Fibroblast of lung (primary cell): ENCODE results near the gene SPI1. TPM values are rescaled to one million over a fixed set of nuclear protein-coding genes. Genes with fewer than 3 reads are reported as not detected.

Experiments used
- DNase-seq, 2 donors: peaks; one replicate each; pipeline versions ENCODE4 v3.0.0 to v3.0.0-alpha.2; 2010; ENCODE audit warnings: low read depth in 2 of 2
- H2AFZ ChIP-seq: 2 replicates; pipeline ENCODE4 v1.5.1; 2012; ENCODE audit warnings: low read length, control low read depth, inconsistent platforms
- H3K27ac ChIP-seq: 2 replicates; pipeline ENCODE4 v1.5.1; 2011; ENCODE audit warnings: low read length, control low read depth; ENCODE audit not compliant: insufficient read depth
- H3K27me3 ChIP-seq: 2 replicates; pipeline ENCODE4 v1.5.1; 2011; ENCODE audit warnings: mild to moderate bottlenecking, low read length; ENCODE audit not compliant: control insufficient read depth, insufficient read depth
- H3K36me3 ChIP-seq: 2 replicates; pipeline ENCODE4 v1.5.1; 2011; ENCODE audit warnings: low read length; ENCODE audit not compliant: control insufficient read depth, insufficient read depth
- H3K4me1 ChIP-seq: 2 replicates; pipeline ENCODE4 v1.5.1; 2011; ENCODE audit warnings: low read length; ENCODE audit not compliant: control insufficient read depth, insufficient read depth; ENCODE audit errors: extremely low read depth
- H3K4me2 ChIP-seq: 2 replicates; pipeline ENCODE4 v1.5.1; 2011; ENCODE audit warnings: low read length, control low read depth; ENCODE audit not compliant: insufficient read depth; ENCODE audit errors: extremely low read depth
- H3K4me3 ChIP-seq, 4 experiments: fragments of 200-600 bp in 1 of 4; sonication (generic) in 1 of 4; replicated peaks in 1 of 4; 2 replicates each; pipeline ENCODE4 v1.5.1; 2011 to 2016; ENCODE audit warnings: low read length in 4 of 4, low read depth in 3 of 4, mild to moderate bottlenecking in 3 of 4, control low read depth in 2 of 4, inconsistent platforms in 1 of 4, mixed read lengths in 1 of 4; ENCODE audit not compliant: insufficient read depth in 1 of 4; ENCODE audit errors: control extremely low read depth in 1 of 4
- H3K79me2 ChIP-seq: 2 replicates; pipeline ENCODE4 v1.5.1; 2012; ENCODE audit warnings: mild to moderate bottlenecking, low read length, inconsistent platforms; ENCODE audit not compliant: control insufficient read depth, insufficient read depth
- H3K9ac ChIP-seq: 2 replicates; pipeline ENCODE4 v1.5.1; 2011; ENCODE audit warnings: mild to moderate bottlenecking, low read length, control low read depth; ENCODE audit not compliant: insufficient read depth
- H3K9me3 ChIP-seq: 2 replicates; pipeline ENCODE4 v1.5.1; 2012; ENCODE audit warnings: low read depth, low read length; ENCODE audit not compliant: control insufficient read depth, insufficient read depth
- H4K20me1 ChIP-seq: 2 replicates; pipeline ENCODE4 v1.5.1; 2011; ENCODE audit warnings: low read length; ENCODE audit not compliant: control insufficient read depth, insufficient read depth; ENCODE audit errors: extremely low read depth
- EZH2 ChIP-seq: IDR thresholded peaks from 2 replicates; pipeline ENCODE4 v1.5.1; 2012; ENCODE audit warnings: low read length, control low read depth, mild to moderate bottlenecking; ENCODE audit errors: missing control alignments
- polyA plus RNA-seq, 2 donors: library from polyadenylated mRNA; depleted of rRNA in 1 of 2; stranded (reverse) in 1 of 2; unstranded in 1 of 2; fragments of >200 nt; gene quantifications; 2 replicates each; pipeline ENCODE4 v1.2.1, GENCODE V29; 2011 to 2012; ENCODE audit warnings: missing spikeins in 1 of 2
- total RNA-seq: library from RNA; depleted of rRNA; stranded (reverse); fragments of >200 nt; gene quantifications from 2 replicates; pipeline ENCODE4 v1.2.1, GENCODE V29; 2014
- TF ChIP-seq, protein P1 (sequence below), 2 donors: IDR thresholded peaks in 1 of 2; conservative IDR thresholded peaks in 1 of 2; 1 replicate in 1 of 2; 2 replicates in 1 of 2; pipeline ENCODE4 v1.5.1; 2011 to 2012; ENCODE audit warnings: low read length in 2 of 2, control low read depth in 1 of 2, inconsistent platforms in 1 of 2, low read depth in 1 of 2, mild to moderate bottlenecking in 1 of 2

SPI1 gene
- total and polyA plus RNA-seq, 2 donors (not counting 1 experiment from before 2014, with no cell fraction given) = not detected

- no peaks in the 10 kb centered on the region for H4K20me1 ChIP-seq
- no peak for DNase-seq
- no peaks in the 10 kb centered on the region for H3K79me2 ChIP-seq
- no peak overlapping the region for H3K4me3 ChIP-seq
- H3K9ac ChIP-seq = no peak overlapping the region
- no peaks in the 10 kb centered on the region for H3K27me3 ChIP-seq
- no peak overlapping the region for H3K4me2 ChIP-seq
- TF ChIP-seq EZH2 = no peak
- TF ChIP-seq, protein P1, sequence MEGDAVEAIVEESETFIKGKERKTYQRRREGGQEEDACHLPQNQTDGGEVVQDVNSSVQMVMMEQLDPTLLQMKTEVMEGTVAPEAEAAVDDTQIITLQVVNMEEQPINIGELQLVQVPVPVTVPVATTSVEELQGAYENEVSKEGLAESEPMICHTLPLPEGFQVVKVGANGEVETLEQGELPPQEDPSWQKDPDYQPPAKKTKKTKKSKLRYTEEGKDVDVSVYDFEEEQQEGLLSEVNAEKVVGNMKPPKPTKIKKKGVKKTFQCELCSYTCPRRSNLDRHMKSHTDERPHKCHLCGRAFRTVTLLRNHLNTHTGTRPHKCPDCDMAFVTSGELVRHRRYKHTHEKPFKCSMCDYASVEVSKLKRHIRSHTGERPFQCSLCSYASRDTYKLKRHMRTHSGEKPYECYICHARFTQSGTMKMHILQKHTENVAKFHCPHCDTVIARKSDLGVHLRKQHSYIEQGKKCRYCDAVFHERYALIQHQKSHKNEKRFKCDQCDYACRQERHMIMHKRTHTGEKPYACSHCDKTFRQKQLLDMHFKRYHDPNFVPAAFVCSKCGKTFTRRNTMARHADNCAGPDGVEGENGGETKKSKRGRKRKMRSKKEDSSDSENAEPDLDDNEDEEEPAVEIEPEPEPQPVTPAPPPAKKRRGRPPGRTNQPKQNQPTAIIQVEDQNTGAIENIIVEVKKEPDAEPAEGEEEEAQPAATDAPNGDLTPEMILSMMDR (conservative IDR thresholded peaks at IDR 0.05 in 1 of 2, IDR thresholded peaks at IDR 0.05 in 1 of 2; ENCODE audit: low read depth in 1 of 2, low read length in 2 of 2) = no peak
- H3K27ac ChIP-seq = no peak overlapping the region
- H3K36me3 ChIP-seq = no peaks in the 10 kb centered on the region
- H3K9me3 ChIP-seq = no peaks in the 10 kb centered on the region
- H3K4me1 ChIP-seq = no peaks in the 10 kb centered on the region
- no peak overlapping the region for H2AFZ ChIP-seq
Observed at GRCh38 chr11:47360341-47360740, 18.0 kb downstream of the SPI1 start.

DNA sequence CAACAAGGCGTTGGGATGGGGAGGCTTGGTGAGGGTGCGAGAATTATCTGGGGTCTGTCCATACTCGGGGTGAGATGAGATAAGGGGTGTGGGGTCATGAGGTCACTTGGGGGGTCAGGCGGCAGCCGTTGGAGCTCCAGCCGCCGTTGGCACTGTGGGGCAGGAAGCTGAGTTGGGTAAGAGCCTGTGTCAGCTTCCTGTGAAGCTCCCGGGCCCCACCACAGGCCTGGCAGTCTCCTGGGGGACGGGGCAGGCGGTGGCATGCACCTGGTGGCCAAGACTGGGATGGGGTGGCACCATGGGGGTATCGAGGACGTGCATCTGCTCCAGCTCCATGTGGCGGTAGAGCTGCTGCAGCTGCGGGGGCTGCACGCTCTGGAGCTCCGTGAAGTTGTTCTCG lies 18.8 kb downstream of the SPI1 start:
- DNase-seq = no peak
- TF ChIP-seq EZH2 = no peak
- TF ChIP-seq, protein P1 (conservative IDR thresholded peaks at IDR 0.05 in 1 of 2, IDR thresholded peaks at IDR 0.05 in 1 of 2; ENCODE audit: low read depth in 1 of 2, low read length in 2 of 2) = no peak
- H3K27me3 ChIP-seq = no peaks in the 10 kb centered on the region
- no peaks in the 10 kb centered on the region for H3K36me3 ChIP-seq
- no peak overlapping the region for H3K27ac ChIP-seq
- H2AFZ ChIP-seq = no peak overlapping the region
- H3K9ac ChIP-seq = no peak overlapping the region
- no peaks in the 10 kb centered on the region for H3K4me1 ChIP-seq
- H3K4me3 ChIP-seq = no peak overlapping the region
- no peaks in the 10 kb centered on the region for H4K20me1 ChIP-seq
- H3K4me2 ChIP-seq = no peak overlapping the region
- no peaks in the 10 kb centered on the region for H3K79me2 ChIP-seq
- no peaks in the 10 kb centered on the region for H3K9me3 ChIP-seq

GRCh38 chr11:47359162-47359561 lies 19.2 kb downstream of the SPI1 start:
- H3K4me3 ChIP-seq = no peak overlapping the region
- H3K27ac ChIP-seq = no peak overlapping the region
- no peaks in the 10 kb centered on the region for H3K4me1 ChIP-seq
- no peak for DNase-seq
- no peak overlapping the region for H3K9ac ChIP-seq
- TF ChIP-seq, protein P1 (conservative IDR thresholded peaks at IDR 0.05 in 1 of 2, IDR thresholded peaks at IDR 0.05 in 1 of 2; ENCODE audit: low read depth in 1 of 2, low read length in 2 of 2) = no peak
- TF ChIP-seq EZH2 = no peak
- no peak overlapping the region for H2AFZ ChIP-seq
- no peak overlapping the region for H3K4me2 ChIP-seq
- no peaks in the 10 kb centered on the region for H3K79me2 ChIP-seq
- H4K20me1 ChIP-seq = no peaks in the 10 kb centered on the region
- no peaks in the 10 kb centered on the region for H3K36me3 ChIP-seq
- no peaks in the 10 kb centered on the region for H3K27me3 ChIP-seq
- H3K9me3 ChIP-seq = no peaks in the 10 kb centered on the region
